Tibial nerve (tissue), 4 donors: ENCODE results near the gene CIROP. TPM values are rescaled to one million over a fixed set of nuclear protein-coding genes. Genes with fewer than 3 reads are reported as not detected.

Experiments used
- DNase-seq, 2 donors: peaks; one replicate each; pipeline ENCODE4 v3.0.0-alpha.2; 2019; ENCODE audit warnings: low spot score in 2 of 2
- H3K27ac ChIP-seq, 4 donors: fragments of 200-600 bp; sonication (generic) in 3 of 4; one replicate each; pipeline ENCODE4 v1.5.1; 2017 to 2019; ENCODE audit warnings: mild to moderate bottlenecking in 1 of 4
- H3K27me3 ChIP-seq, 2 donors: fragments of 200-600 bp; sonication (generic) in 1 of 2; one replicate each; pipeline versions ENCODE4 v1.5.1 to v1.6.0; 2017 to 2019
- H3K36me3 ChIP-seq, 3 donors: fragments of 200-600 bp; sonication (generic); one replicate each; pipeline ENCODE4 v1.5.1; 2018 to 2019
- H3K4me1 ChIP-seq, 4 donors: fragments of 200-600 bp; sonication (generic) in 3 of 4; one replicate each; pipeline ENCODE4 v1.5.1; 2017 to 2019
- H3K4me3 ChIP-seq, 4 donors: fragments of 200-600 bp; sonication (generic) in 3 of 4; one replicate each; pipeline ENCODE4 v1.5.1; 2017 to 2019; ENCODE audit warnings: mild to moderate bottlenecking in 1 of 4, moderate library complexity in 1 of 4
- H3K9me3 ChIP-seq, 4 donors: fragments of 200-600 bp; sonication (generic) in 3 of 4; one replicate each; pipeline ENCODE4 v1.5.1; 2017 to 2019
- EP300 ChIP-seq, 2 donors: sonication (generic); formaldehyde crosslinking; IDR thresholded peaks; one replicate each; pipeline ENCODE4 v1.6.1; 2017; ENCODE audit warnings: antibody characterized with exemption in 2 of 2, mild to moderate bottlenecking in 1 of 2
- POLR2A ChIP-seq, 2 donors: fragments of 450-650 bp; IDR thresholded peaks; one replicate each; pipeline ENCODE4 v1.6.1; 2017; ENCODE audit warnings: antibody characterized with exemption in 2 of 2, mild to moderate bottlenecking in 2 of 2, moderate library complexity in 2 of 2
- WGBS, 2 donors: methylation state at CpG; one replicate each; pipeline ENCODE4 v1.1.5; 2018; 5-methylcytosine and 5-hydroxymethylcytosine counted together
- total RNA-seq, 4 donors: library from RNA; depleted of rRNA; stranded (reverse); fragments of >200 nt; gene quantifications; one replicate each; pipeline ENCODE4 v1.1.0, GENCODE V29; 2016
- TF ChIP-seq, protein P1 (sequence below), 5 experiments: fragments of 200-600 bp in 3 of 5; fragments of 450-650 bp in 2 of 5; sonication (generic) in 3 of 5; IDR thresholded peaks; one replicate each; pipeline ENCODE4 v1.5.1; 2016 to 2019; ENCODE audit warnings: antibody characterized with exemption in 5 of 5, mild to moderate bottlenecking in 3 of 5, moderate library complexity in 2 of 5

The CIROP gene
- total RNA-seq, 4 donors from 2014 or later, result not detected

GRCh38 chr14:23089498-23090253, 15.1 kb downstream of the CIROP start:
- Histone ChIP-seq H3K9me3 (no peaks in the 10 kb centered on the region), H3K4me3 (no peak overlapping the region), H3K27ac (no peak overlapping the region), H3K36me3 (peaks cover 3 to 80% (median 17%) of the 10 kb centered on the region in 3 donors), H3K27me3 (no peaks in the 10 kb centered on the region), H3K4me1 (peaks cover 0 to 25% (median 11%) of the 10 kb centered on the region in 4 donors)
- TF ChIP-seq, protein P1, sequence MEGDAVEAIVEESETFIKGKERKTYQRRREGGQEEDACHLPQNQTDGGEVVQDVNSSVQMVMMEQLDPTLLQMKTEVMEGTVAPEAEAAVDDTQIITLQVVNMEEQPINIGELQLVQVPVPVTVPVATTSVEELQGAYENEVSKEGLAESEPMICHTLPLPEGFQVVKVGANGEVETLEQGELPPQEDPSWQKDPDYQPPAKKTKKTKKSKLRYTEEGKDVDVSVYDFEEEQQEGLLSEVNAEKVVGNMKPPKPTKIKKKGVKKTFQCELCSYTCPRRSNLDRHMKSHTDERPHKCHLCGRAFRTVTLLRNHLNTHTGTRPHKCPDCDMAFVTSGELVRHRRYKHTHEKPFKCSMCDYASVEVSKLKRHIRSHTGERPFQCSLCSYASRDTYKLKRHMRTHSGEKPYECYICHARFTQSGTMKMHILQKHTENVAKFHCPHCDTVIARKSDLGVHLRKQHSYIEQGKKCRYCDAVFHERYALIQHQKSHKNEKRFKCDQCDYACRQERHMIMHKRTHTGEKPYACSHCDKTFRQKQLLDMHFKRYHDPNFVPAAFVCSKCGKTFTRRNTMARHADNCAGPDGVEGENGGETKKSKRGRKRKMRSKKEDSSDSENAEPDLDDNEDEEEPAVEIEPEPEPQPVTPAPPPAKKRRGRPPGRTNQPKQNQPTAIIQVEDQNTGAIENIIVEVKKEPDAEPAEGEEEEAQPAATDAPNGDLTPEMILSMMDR (IDR thresholded peaks at IDR 0.05), result no peak
- TF ChIP-seq EP300 (IDR thresholded peaks at IDR 0.05) (no peak), POLR2A (IDR thresholded peaks at IDR 0.05) (no peak)
- DNase-seq, result no peak
- 90 to 91% methylated on average over 12 of the region's 12 CpGs for WGBS, 2 donors

GRCh38 chr14:23086565-23086964, 18.2 kb downstream of the CIROP start:
- no peaks in the 10 kb centered on the region for H3K9me3 ChIP-seq
- DNase-seq, result no peak
- TF ChIP-seq POLR2A (IDR thresholded peaks at IDR 0.05) (no peak), EP300 (IDR thresholded peaks at IDR 0.05) (no peak)
- TF ChIP-seq, protein P1 (IDR thresholded peaks at IDR 0.05), result no peak
- H3K27me3 ChIP-seq, result no peaks in the 10 kb centered on the region
- no peak overlapping the region for H3K27ac ChIP-seq
- 86 to 92% methylated on average over 1 of the region's 1 CpG for WGBS, 2 donors
- H3K4me1 ChIP-seq, result no peaks in the 10 kb centered on the region
- H3K4me3 ChIP-seq, result no peak overlapping the region
- peaks cover 0 to 99% (median 20%) of the 10 kb centered on the region in 3 donors for H3K36me3 ChIP-seq

- H3K27ac ChIP-seq, result no peak overlapping the region
- WGBS, 2 donors, result 78 to 87% methylated on average over 3 of the region's 3 CpGs
- TF ChIP-seq, protein P1 (IDR thresholded peaks at IDR 0.05), result no peak
- TF ChIP-seq POLR2A (IDR thresholded peaks at IDR 0.05) (no peak), EP300 (IDR thresholded peaks at IDR 0.05) (no peak)
- H3K27me3 ChIP-seq, result no peaks in the 10 kb centered on the region
- no peak overlapping the region for H3K4me3 ChIP-seq
- no peaks in the 10 kb centered on the region for H3K4me1 ChIP-seq
- H3K9me3 ChIP-seq, result no peaks in the 10 kb centered on the region
- no peak for DNase-seq
- peaks cover 0 to 99% (median 22%) of the 10 kb centered on the region in 3 donors for H3K36me3 ChIP-seq
Measured at GRCh38 chr14:23085458-23085857, 19.3 kb downstream of the CIROP start.

GRCh38 chr14:23080474-23080873, 24.3 kb downstream of the CIROP start:
- Histone ChIP-seq H3K9me3 (no peaks in the 10 kb centered on the region), H3K36me3 (peaks cover 0 to 99% (median 32%) of the 10 kb centered on the region in 3 donors), H3K4me1 (peaks cover 0 to 36% (median 3%) of the 10 kb centered on the region in 4 donors), H3K27me3 (no peaks in the 10 kb centered on the region), H3K4me3 (no peak overlapping the region), H3K27ac (peak overlapping the region in 2 of 4 donors; percentile 79 to 87)
- DNase-seq, result no peak
- TF ChIP-seq POLR2A (IDR thresholded peaks at IDR 0.05), result no peak
- TF ChIP-seq EP300 (IDR thresholded peaks at IDR 0.05), result no peak
- TF ChIP-seq, protein P1 (IDR thresholded peaks at IDR 0.05), result no peak
- 76 to 81% methylated on average over 1 of the region's 1 CpG for WGBS, 2 donors

DNA sequence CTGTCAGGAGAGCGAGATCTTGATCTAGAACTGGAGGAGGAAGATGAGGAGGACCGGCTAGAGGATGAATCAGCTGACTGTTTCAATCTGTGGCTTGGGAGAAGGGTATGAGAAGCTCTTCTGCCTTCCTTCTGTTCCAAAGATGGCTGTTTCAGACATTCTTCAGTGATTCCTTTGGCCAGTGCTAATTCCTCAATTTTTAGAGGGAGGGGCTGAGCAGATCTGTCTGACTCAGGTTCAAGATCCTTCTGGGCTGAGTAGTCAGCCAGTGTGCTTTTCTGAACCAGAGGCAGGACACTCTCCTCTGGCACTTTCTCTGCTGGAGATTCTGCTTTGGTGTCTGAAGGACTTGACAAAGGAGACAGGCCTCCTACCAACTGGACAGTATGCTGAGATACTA, 25.1 kb downstream of the CIROP start:
- no peak overlapping the region for H3K4me3 ChIP-seq
- 71 to 88% methylated on average over 2 of the region's 2 CpGs for WGBS, 2 donors
- no peak for TF ChIP-seq EP300 (IDR thresholded peaks at IDR 0.05)
- TF ChIP-seq, protein P1 (IDR thresholded peaks at IDR 0.05), result no peak
- no peak for TF ChIP-seq POLR2A (IDR thresholded peaks at IDR 0.05)
- peaks cover 0 to 99% (median 32%) of the 10 kb centered on the region in 3 donors for H3K36me3 ChIP-seq
- DNase-seq, result no peak
- H3K27ac ChIP-seq, result peak overlapping the region; percentile 11 to 87 (median 57)
- H3K4me1 ChIP-seq, result peaks cover 0 to 36% (median 3%) of the 10 kb centered on the region in 4 donors
- no peaks in the 10 kb centered on the region for H3K9me3 ChIP-seq
- no peaks in the 10 kb centered on the region for H3K27me3 ChIP-seq
